ENCODE data around the gene TNNC2.
"Not testable (repeated sequence)": the region's sequence is repeated elsewhere in the genome, so short reads cannot be mapped to it uniquely, and the experiment has no call there.

Gene TNNC2

GRCh38 chr20:45827030-45827652, at the start of gene TNNC2:
Gene TNNC2 (minus strand): TSS chr20:45827312. CDS start chr20:45827248, 64 bp downstream.
- DNase-seq (ENCODE audit: low read depth): no peak
- no peak within 1 kb of the TSS for H3K4me3 ChIP-seq (ENCODE audit: low read depth, low read length)
- TF ChIP-seq CTCF (IDR thresholded peaks at IDR 0.05; ENCODE audit: low read depth, low read length) (no peak), POLR2A (IDR thresholded peaks at IDR 0.05; ENCODE audit: extremely low read depth, insufficient read length) (no peak), MYC (IDR thresholded peaks at IDR 0.05; ENCODE audit: low read depth, low read length) (no peak), MAX (IDR thresholded peaks at IDR 0.05; ENCODE audit: low read depth, low read length) (no peak)

GRCh38 chr20:45874576-45874975, 47.5 kb upstream of the TNNC2 start:
- H3K4me3 ChIP-seq (ENCODE audit: low read depth, low read length): no peak overlapping the region
- DNase-seq (ENCODE audit: low read depth): peak; percentile 1
- TF ChIP-seq MYC (IDR thresholded peaks at IDR 0.05; ENCODE audit: low read depth, low read length) (no peak), CTCF (IDR thresholded peaks at IDR 0.05; ENCODE audit: low read depth, low read length) (no peak), MAX (IDR thresholded peaks at IDR 0.05; ENCODE audit: low read depth, low read length) (no peak), POLR2A (IDR thresholded peaks at IDR 0.05; ENCODE audit: extremely low read depth, insufficient read length) (no peak)

- DNase-seq (ENCODE audit: low read depth); H3K4me3 ChIP-seq (ENCODE audit: low read depth, low read length): not testable (repeated sequence)
Observed at GRCh38 chr20:45874104-45874481, 47.0 kb upstream of the TNNC2 start.

GRCh38 chr20:45873409-45874103, 46.4 kb upstream of the TNNC2 start:
- TF ChIP-seq MAX (IDR thresholded peaks at IDR 0.05; ENCODE audit: low read depth, low read length): no peak
- no peak for TF ChIP-seq CTCF (IDR thresholded peaks at IDR 0.05; ENCODE audit: low read depth, low read length)
- no peak for TF ChIP-seq MYC (IDR thresholded peaks at IDR 0.05; ENCODE audit: low read depth, low read length)
- no peak for TF ChIP-seq POLR2A (IDR thresholded peaks at IDR 0.05; ENCODE audit: extremely low read depth, insufficient read length)
- H3K4me3 ChIP-seq (ENCODE audit: low read depth, low read length): no peak overlapping the region
- no peak for DNase-seq (ENCODE audit: low read depth)

- no peak overlapping the region for H3K4me3 ChIP-seq (ENCODE audit: low read depth, low read length)
- DNase-seq (ENCODE audit: low read depth): no peak
- TF ChIP-seq MYC (IDR thresholded peaks at IDR 0.05; ENCODE audit: low read depth, low read length) (no peak), POLR2A (IDR thresholded peaks at IDR 0.05; ENCODE audit: extremely low read depth, insufficient read length) (no peak), CTCF (IDR thresholded peaks at IDR 0.05; ENCODE audit: low read depth, low read length) (no peak), MAX (IDR thresholded peaks at IDR 0.05; ENCODE audit: low read depth, low read length) (no peak)
Observed at GRCh38 chr20:45872626-45873025, 45.5 kb upstream of the TNNC2 start.

GRCh38 chr20:45867819-45868176, 40.7 kb upstream of the TNNC2 start:
- TF ChIP-seq MAX (IDR thresholded peaks at IDR 0.05; ENCODE audit: low read depth, low read length) (no peak), CTCF (IDR thresholded peaks at IDR 0.05; ENCODE audit: low read depth, low read length) (no peak), MYC (IDR thresholded peaks at IDR 0.05; ENCODE audit: low read depth, low read length) (no peak), POLR2A (IDR thresholded peaks at IDR 0.05; ENCODE audit: extremely low read depth, insufficient read length) (no peak)
- no peak overlapping the region for H3K4me3 ChIP-seq (ENCODE audit: low read depth, low read length)
- no peak for DNase-seq (ENCODE audit: low read depth)
